Measurements from ENCODE around the gene JAKMIP1.
"Not testable (repeated sequence)": the region's sequence is repeated elsewhere in the genome, so short reads cannot be mapped to it uniquely, and the experiment has no call there.

JAKMIP1 gene

DNA sequence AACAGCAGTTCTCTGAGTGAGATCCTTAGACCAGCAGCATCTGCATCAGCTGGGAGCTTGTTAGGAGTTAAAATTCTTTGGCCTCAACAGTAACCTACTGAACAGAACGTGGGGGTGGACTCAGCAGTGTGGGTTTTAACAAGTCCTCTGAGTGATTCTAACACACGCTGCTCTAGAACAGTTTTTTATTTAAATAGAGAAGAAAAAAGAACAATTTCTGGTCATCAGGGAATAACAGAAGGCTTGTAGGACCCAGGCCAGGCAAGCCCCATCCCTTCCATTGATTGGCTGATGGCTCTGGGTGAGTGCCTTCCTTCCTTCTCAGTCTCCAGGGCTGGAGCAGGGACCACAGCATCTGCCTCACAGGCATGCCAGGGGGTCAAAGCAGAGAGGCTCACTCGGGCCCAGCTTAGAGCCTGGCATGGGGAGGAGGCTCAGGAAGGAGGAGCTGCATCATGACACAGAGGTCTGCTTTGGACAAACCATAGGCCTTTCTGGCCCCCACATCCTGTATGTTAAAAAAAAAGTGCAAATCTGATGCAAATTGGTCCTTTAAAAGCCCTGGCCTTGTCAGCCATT, 56.7 kb downstream of the JAKMIP1 start:
- no peak for DNase-seq

GRCh38 chr4:6142935-6143602, 57.3 kb downstream of the JAKMIP1 start:
- no peak for DNase-seq

DNA sequence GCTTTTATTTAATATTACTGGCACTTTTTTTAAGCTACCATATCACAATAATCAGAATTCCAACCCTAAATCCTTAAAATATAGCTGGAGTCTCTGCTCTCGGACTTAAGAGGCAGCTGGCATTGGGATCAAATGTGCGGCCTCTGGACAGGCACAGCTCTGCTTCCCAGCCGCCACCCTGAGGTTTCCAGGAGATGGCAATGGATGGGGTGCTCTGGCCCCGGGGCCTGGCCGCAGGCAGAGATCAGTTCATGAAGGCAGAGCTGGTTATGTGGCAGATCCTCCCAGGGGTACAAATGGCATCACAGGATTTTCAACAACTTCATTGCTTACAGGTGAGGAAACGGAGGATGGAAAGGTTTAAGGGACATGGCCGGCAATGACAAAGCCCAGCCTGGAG, 57.8 kb downstream of the JAKMIP1 start:
- no peak for DNase-seq

DNA sequence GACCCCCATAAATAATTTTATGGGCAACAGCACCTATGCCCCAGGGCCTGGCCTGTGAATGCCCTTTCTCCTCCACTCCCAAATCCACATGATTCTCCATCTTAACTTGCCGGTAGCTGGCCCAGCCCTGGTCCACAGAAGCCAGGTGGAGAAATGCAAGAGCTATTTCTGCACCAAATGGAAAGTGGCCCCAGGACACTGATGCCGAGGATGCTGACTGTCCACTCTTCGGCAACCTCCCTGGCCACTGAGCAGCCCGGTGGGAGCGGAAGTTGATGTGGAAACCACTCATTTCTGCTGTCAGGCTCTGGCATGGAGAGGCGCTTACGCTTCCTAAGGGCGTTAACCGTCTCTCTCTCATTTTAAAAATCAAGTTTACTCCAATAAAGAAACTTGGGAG, 58.8 kb downstream of the JAKMIP1 start:
- no peak for DNase-seq

- not testable (repeated sequence) for DNase-seq
Measured at GRCh38 chr4:6141021-6141420, 59.3 kb downstream of the JAKMIP1 start.

DNA sequence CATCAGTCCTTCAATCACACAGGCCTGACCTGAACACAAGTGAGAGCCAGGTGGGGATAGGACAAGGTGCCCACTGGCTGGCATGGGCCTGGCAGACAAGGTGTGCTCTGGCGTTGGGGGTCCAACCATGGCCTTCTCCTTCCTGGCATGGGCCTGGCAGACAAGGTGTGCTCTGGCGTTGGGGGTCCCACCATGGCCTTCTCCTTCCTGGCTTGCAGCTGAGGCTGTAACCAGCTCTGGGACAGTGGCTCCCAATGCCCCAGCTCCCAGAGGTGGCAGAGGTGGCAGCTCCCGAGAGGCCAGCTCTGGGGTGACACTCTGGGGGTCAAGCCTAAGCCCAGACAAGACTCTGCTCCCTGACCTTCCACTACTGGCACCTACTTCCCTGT, 62.6 kb downstream of the JAKMIP1 start:
- no peak for DNase-seq

- DNase-seq: no peak
Measured at GRCh38 chr4:6137027-6137746, 63.2 kb downstream of the JAKMIP1 start.

- no peak for DNase-seq
Measured at GRCh38 chr4:6134612-6135220, 65.6 kb downstream of the JAKMIP1 start.

DNA sequence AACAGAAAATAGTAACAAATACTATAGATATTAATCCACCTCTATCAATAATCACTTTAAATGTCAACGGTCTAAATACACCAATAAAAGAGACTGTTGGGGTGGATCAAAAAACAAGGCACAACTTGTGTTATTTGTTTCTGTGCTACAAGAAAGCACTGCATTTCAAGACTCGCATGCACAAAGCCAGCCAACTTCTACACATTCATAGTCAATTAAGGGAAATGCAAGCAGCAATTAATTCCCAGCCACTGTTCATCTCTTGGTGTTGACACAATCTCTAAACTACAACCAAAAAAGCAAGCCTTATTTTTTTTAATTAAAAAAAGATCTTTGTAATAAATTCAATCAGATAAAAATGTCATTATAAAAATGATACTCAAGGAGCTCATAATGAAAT, 67.6 kb downstream of the JAKMIP1 start:
- no peak for DNase-seq

- no peak for DNase-seq
Measured at GRCh38 chr4:6128221-6128850, 72.0 kb downstream of the JAKMIP1 start.

- no peak for DNase-seq
Measured at GRCh38 chr4:6126971-6127745, 73.2 kb downstream of the JAKMIP1 start.

GRCh38 chr4:6125103-6125651, 75.2 kb downstream of the JAKMIP1 start:
- DNase-seq: no peak

DNA sequence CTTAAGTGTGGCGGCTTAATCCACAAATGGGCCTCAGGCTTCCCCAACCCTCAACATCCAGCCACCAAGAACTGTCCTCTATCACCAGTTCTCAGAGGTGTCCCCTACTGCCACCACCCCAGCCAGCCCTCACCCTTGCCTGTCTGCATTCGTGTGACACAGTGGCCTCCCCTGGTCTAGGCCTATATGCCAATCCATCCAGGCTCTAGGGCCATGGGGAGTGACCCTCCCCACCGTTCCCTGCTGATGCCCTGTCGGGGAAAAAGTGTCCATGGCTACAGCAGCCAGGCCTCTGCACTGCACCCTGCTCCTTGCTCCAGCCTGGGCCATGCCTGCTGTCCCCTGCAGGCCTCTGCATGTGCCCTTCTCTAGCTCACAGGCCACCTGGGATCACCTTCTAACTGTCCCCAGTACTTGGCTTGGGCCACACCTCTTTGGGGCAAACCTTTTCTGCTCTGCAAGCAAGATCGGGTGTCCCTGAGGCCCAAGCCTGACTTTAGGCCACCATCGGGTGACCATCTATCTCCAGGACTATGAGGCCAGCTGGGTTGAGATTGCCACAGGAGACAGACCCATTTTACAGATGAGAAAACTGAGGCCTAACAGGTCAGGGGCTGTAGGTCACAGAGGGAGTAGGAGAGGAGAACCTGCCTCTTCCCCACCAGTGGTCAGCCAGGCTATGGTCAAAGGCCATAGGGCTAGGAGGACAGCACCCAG, 75.8 kb downstream of the JAKMIP1 start:
- no peak for DNase-seq

- no peak for DNase-seq
Measured at GRCh38 chr4:6123976-6124375, 76.4 kb downstream of the JAKMIP1 start.

GRCh38 chr4:6123541-6123940, 76.8 kb downstream of the JAKMIP1 start:
- no peak for DNase-seq

DNA sequence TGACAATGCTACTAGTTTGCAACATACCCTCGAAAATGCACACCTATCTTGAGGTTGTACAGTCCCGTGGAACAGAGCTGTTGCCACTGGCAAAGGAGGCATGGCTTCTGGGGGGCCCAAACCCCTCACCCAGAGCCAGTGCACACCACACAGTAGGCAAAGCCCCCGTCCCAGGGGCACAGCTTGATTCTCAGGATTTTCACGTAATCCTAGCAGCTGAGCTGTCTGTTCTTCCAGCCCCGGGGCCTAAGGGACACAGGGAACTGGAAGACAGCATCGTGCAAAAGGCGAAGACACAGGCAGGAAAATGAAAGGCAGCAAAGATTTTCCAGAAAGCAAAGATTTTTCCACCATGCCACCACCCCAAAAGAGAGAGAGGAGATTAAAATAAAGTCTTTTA, 77.2 kb downstream of the JAKMIP1 start:
- no peak for DNase-seq

DNA sequence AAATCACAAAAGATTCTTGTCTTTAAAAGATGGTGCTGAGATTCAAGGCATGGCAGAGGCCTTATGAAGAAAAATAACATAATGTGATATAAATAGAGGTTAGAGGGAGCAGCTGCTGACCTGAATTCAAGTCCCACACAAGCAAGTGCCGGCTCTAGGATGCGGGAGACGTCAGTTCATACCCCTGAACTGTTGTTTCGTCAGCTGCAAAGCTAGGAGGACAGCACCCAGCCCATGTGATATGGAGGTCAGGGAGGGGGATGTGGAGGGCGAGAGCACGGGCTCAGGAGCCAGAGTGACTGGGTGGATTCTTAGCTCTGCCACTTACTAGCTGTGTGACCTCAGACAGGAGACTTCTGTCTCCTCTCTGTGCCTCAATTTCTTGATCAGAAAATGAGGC, 77.9 kb downstream of the JAKMIP1 start:
- DNase-seq: no peak

DNA sequence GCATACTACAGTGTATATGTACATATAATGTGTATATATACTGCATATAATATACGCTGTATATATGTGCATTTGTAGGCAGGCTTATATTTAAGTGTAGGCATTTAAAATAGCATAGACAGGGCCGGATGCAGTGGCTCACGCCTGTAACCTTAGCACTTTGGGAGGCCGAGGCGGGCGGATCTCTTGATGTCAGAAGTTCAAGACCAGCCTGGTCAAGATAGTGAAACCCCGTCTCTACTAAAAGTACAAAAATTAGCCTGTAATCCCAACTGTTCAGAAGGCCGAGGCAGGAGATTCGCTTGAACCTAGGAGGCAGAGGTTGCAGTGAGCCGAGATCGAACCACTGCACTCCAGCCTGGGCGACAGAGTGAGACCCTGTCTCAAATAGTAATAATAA, 78.4 kb downstream of the JAKMIP1 start:
- no peak for DNase-seq

- DNase-seq: no peak
Measured at GRCh38 chr4:6121276-6121850, 79.0 kb downstream of the JAKMIP1 start.

- DNase-seq: no peak
Measured at GRCh38 chr4:6120361-6120760, 80.0 kb downstream of the JAKMIP1 start.

DNA sequence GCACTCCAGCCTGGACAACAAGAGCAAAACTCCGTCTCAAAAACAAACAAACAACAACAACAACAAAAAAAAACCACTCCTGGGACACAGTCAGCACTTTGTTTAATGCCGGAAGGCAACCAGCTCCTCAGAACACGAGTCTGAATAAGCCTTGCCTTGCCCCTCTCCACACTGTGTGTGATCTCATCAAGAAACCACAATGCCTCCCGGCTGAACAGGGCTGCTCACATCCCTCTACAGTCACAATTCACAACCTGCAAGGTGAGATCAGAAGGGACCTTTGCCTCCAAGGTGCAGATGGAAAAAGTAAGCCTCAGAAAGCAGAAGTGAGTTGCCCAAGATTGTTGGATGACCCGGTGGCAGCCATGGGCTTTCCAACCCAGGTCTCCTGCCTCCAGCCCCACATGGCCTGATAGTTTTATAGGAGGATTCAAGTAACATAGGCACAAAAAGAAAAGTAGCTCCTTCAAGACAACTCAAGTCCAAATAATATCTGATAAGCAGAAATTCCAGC, 80.8 kb downstream of the JAKMIP1 start:
- no peak for DNase-seq
